Ascending aorta (tissue), 2 donors: Measurements from ENCODE around the gene TTC9. TPM values are rescaled to one million over a fixed set of nuclear protein-coding genes. Genes with fewer than 3 reads are reported as not detected.

Source experiments
- DNase-seq, 2 donors: peaks; one replicate each; pipeline ENCODE4 v3.0.0-alpha.2; 2019; ENCODE audit warnings: low spot score in 2 of 2
- H3K27ac ChIP-seq, 2 donors: fragments of 200-600 bp; sonication (generic); one replicate each; pipeline ENCODE4 v1.5.1; 2016 to 2017; ENCODE audit warnings: mild to moderate bottlenecking in 1 of 2
- H3K27me3 ChIP-seq: fragments of 200-600 bp; sonication (generic); one replicate; pipeline ENCODE4 v1.5.1; 2017
- H3K36me3 ChIP-seq, 2 donors: fragments of 200-600 bp; sonication (generic); one replicate each; pipeline ENCODE4 v1.5.1; 2016
- H3K4me1 ChIP-seq, 2 donors: fragments of 200-600 bp; sonication (generic); one replicate each; pipeline ENCODE4 v1.5.1; 2016 to 2017; ENCODE audit warnings: mild to moderate bottlenecking in 1 of 2
- H3K4me3 ChIP-seq, 2 donors: fragments of 200-600 bp; sonication (generic); one replicate each; pipeline ENCODE4 v1.5.1; 2016 to 2017; ENCODE audit warnings: mild to moderate bottlenecking in 1 of 2
- H3K9me3 ChIP-seq, 2 donors: fragments of 200-600 bp; sonication (generic); one replicate each; pipeline ENCODE4 v1.5.1; 2016
- CTCF ChIP-seq, 3 experiments: fragments of 200-600 bp in 2 of 3; fragments of 450-650 bp in 1 of 3; sonication (generic) in 2 of 3; IDR thresholded peaks; one replicate each; pipeline ENCODE4 v1.5.1; 2016 to 2019; ENCODE audit warnings: antibody characterized with exemption in 3 of 3, mild to moderate bottlenecking in 1 of 3, moderate library complexity in 1 of 3
- intact Hi-C: fragments of 100-400 bp; cut with DNase I; formaldehyde crosslinking; loops from one replicate; pipeline ENCODE4 v1.15.1; 2023
- total RNA-seq: library from RNA; depleted of rRNA; stranded (reverse); fragments of >200 nt; gene quantifications from one replicate; pipeline ENCODE4 v1.1.0, GENCODE V29; 2016

The TTC9 gene
- total RNA-seq, 1 donor from 2014 or later: not detected

GRCh38 chr14:70635971-70636595, 5.6 kb upstream of the TTC9 start:
- DNase-seq: no peak
- no peak for TF ChIP-seq CTCF (IDR thresholded peaks at IDR 0.05)
- no peaks in the 10 kb centered on the region for H3K36me3 ChIP-seq
- peaks cover 0 to 2% of the 10 kb centered on the region in 2 donors for H3K4me1 ChIP-seq
- no peaks in the 10 kb centered on the region for H3K9me3 ChIP-seq
- H3K27me3 ChIP-seq: peaks cover 7% of the 10 kb centered on the region
- intact Hi-C loops: no loop called here
- H3K4me3 ChIP-seq: no peak overlapping the region
- no peak overlapping the region for H3K27ac ChIP-seq

- intact Hi-C loops: no loop called here
- no peak overlapping the region for H3K4me3 ChIP-seq
- peaks cover 7% of the 10 kb centered on the region for H3K27me3 ChIP-seq
- H3K9me3 ChIP-seq: no peaks in the 10 kb centered on the region
- peaks cover 0 to 4% of the 10 kb centered on the region in 2 donors for H3K4me1 ChIP-seq
- H3K36me3 ChIP-seq: no peaks in the 10 kb centered on the region
- H3K27ac ChIP-seq: no peak overlapping the region
- TF ChIP-seq CTCF (IDR thresholded peaks at IDR 0.05): no peak
- DNase-seq: no peak
Observed at GRCh38 chr14:70638416-70638815, 3.3 kb upstream of the TTC9 start.

- no peak for TF ChIP-seq CTCF (IDR thresholded peaks at IDR 0.05)
- intact Hi-C loops: loop anchor here (5.0 kb wide), 2 partner anchors 39 to 71 kb away; partner anchors contain the start of gene MED6
- Histone ChIP-seq H3K4me1 (peaks cover 0 to 4% of the 10 kb centered on the region in 2 donors), H3K27me3 (peaks cover 7% of the 10 kb centered on the region), H3K4me3 (peak overlapping the region; percentile 63 to 88), H3K36me3 (no peaks in the 10 kb centered on the region), H3K27ac (no peak overlapping the region), H3K9me3 (no peaks in the 10 kb centered on the region)
- DNase-seq: no peak
Observed at GRCh38 chr14:70640938-70641547, 673 bp upstream of the TTC9 start.

GRCh38 chr14:70642303-70643235, 853 bp downstream of the TTC9 start:
- intact Hi-C loops: loop anchor here (5.0 kb wide), 2 partner anchors 40 to 70 kb away; partner anchors contain the start of gene MED6
- Histone ChIP-seq H3K9me3 (no peaks in the 10 kb centered on the region), H3K27me3 (peaks cover 7% of the 10 kb centered on the region), H3K36me3 (no peaks in the 10 kb centered on the region), H3K4me3 (peak overlapping the region; percentile 63 to 88), H3K4me1 (peaks cover 0 to 4% of the 10 kb centered on the region in 2 donors), H3K27ac (peak overlapping the region in 1 of 2 donors; percentile 5)
- no peak for DNase-seq
- no peak for TF ChIP-seq CTCF (IDR thresholded peaks at IDR 0.05)

GRCh38 chr14:70643967-70644366, 2.3 kb downstream of the TTC9 start:
- Histone ChIP-seq H3K4me1 (peaks cover 0 to 4% of the 10 kb centered on the region in 2 donors), H3K9me3 (no peaks in the 10 kb centered on the region), H3K27ac (no peak overlapping the region), H3K27me3 (peaks cover 7% of the 10 kb centered on the region), H3K36me3 (no peaks in the 10 kb centered on the region), H3K4me3 (no peak overlapping the region)
- intact Hi-C loops: loop anchor here (5.0 kb wide), 2 partner anchors 42 to 68 kb away; partner anchors contain the start of gene MED6
- no peak for TF ChIP-seq CTCF (IDR thresholded peaks at IDR 0.05)
- DNase-seq: no peak
